ENCODE results near the gene AKR1C1. TPM values are rescaled to one million over a fixed set of nuclear protein-coding genes. Genes with fewer than 3 reads are reported as not detected.

The AKR1C1 gene
- total RNA-seq, 1 experiment from 2014 or later: 0.31 TPM

GRCh38 chr10:4978870-4979269 lies 15.7 kb downstream of the AKR1C1 start:
- no peaks in the 10 kb centered on the region for H3K4me1 ChIP-seq (ENCODE audit: control insufficient read depth, insufficient read depth, low read length)
- no peak overlapping the region for H3K27ac ChIP-seq (ENCODE audit: low read length)
- DNase-seq (ENCODE audit: low read depth, low spot score): no peak
- H3K27me3 ChIP-seq (ENCODE audit: control insufficient read depth, insufficient read depth, low read length): no peaks in the 10 kb centered on the region
- TF ChIP-seq POLR2AphosphoS5 (IDR thresholded peaks at IDR 0.05; ENCODE audit: low read depth, low read length): no peak
- no peaks in the 10 kb centered on the region for H3K36me3 ChIP-seq (ENCODE audit: control insufficient read depth, insufficient read depth, low read length)
- no TSS peak for BruUV-seq (replicated peaks)
- in situ Hi-C loops (cut with HindIII; ENCODE audit: low pct_unique_long_range_greater_than_20kb, low sequenced_read_pairs) (no loop called here), intact Hi-C loops (cut with micrococcal nuclease; ENCODE audit: unreplicated experiment) (no loop called here)
- no peaks in the 10 kb centered on the region for H3K9me3 ChIP-seq (ENCODE audit: control insufficient read depth, insufficient read depth, low read depth, low read length)
- H3K4me3 ChIP-seq (ENCODE audit: low read depth in 2 of 2, low read length in 2 of 2): no peak overlapping the region
- CTCF ChIA-PET: no interaction called here
- no peak for ATAC-seq
- POLR2A ChIA-PET: no interaction called here

- Histone ChIP-seq H3K4me1 (ENCODE audit: control insufficient read depth, insufficient read depth, low read length) (no peaks in the 10 kb centered on the region), H3K9me3 (ENCODE audit: control insufficient read depth, insufficient read depth, low read depth, low read length) (no peaks in the 10 kb centered on the region), H3K4me3 (ENCODE audit: low read depth in 2 of 2, low read length in 2 of 2) (no peak overlapping the region), H3K27ac (ENCODE audit: low read length) (no peak overlapping the region), H3K36me3 (ENCODE audit: control insufficient read depth, insufficient read depth, low read length) (no peaks in the 10 kb centered on the region), H3K27me3 (ENCODE audit: control insufficient read depth, insufficient read depth, low read length) (no peaks in the 10 kb centered on the region)
- DNase-seq (ENCODE audit: low read depth, low spot score): no peak
- CTCF ChIA-PET: no interaction called here
- in situ Hi-C loops (cut with HindIII; ENCODE audit: low pct_unique_long_range_greater_than_20kb, low sequenced_read_pairs): no loop called here
- TF ChIP-seq SIN3A (IDR thresholded peaks at IDR 0.05; ENCODE audit: borderline replicate concordance, insufficient read depth, low read depth, low read length) (no peak), CTCF (IDR thresholded peaks at IDR 0.05) (no peak), REST (IDR thresholded peaks at IDR 0.05; ENCODE audit: insufficient read depth in 1 of 2, low read depth in 2 of 2, low read length in 1 of 2) (no peak), POLR2AphosphoS5 (IDR thresholded peaks at IDR 0.05; ENCODE audit: low read depth, low read length) (no peak), TCF7L2 (IDR thresholded peaks at IDR 0.05; ENCODE audit: low read depth, low read length) (no peak)
- intact Hi-C loops (cut with micrococcal nuclease; ENCODE audit: unreplicated experiment): no loop called here
- POLR2A ChIA-PET: no interaction called here
- no TSS peak for BruUV-seq (replicated peaks)
- ATAC-seq: no peak
Observed at GRCh38 chr10:4980793-4981192, 17.6 kb downstream of the AKR1C1 start.

- BruUV-seq (replicated peaks): no TSS peak
- intact Hi-C loops (cut with micrococcal nuclease; ENCODE audit: unreplicated experiment) (no loop called here), in situ Hi-C loops (cut with HindIII; ENCODE audit: low pct_unique_long_range_greater_than_20kb, low sequenced_read_pairs) (no loop called here)
- Histone ChIP-seq H3K27me3 (ENCODE audit: control insufficient read depth, insufficient read depth, low read length) (no peaks in the 10 kb centered on the region), H3K4me1 (ENCODE audit: control insufficient read depth, insufficient read depth, low read length) (no peaks in the 10 kb centered on the region), H3K27ac (ENCODE audit: low read length) (no peak overlapping the region), H3K4me3 (ENCODE audit: low read depth in 2 of 2, low read length in 2 of 2) (no peak overlapping the region), H3K9me3 (ENCODE audit: control insufficient read depth, insufficient read depth, low read depth, low read length) (no peaks in the 10 kb centered on the region), H3K36me3 (ENCODE audit: control insufficient read depth, insufficient read depth, low read length) (no peaks in the 10 kb centered on the region)
- ChIA-PET POLR2A (no interaction called here), CTCF (no interaction called here)
- TF ChIP-seq REST (IDR thresholded peaks at IDR 0.05; ENCODE audit: insufficient read depth in 1 of 2, low read depth in 2 of 2, low read length in 1 of 2) (no peak), CTCF (IDR thresholded peaks at IDR 0.05) (peak; percentile 66)
- DNase-seq (ENCODE audit: low read depth, low spot score) (no peak), ATAC-seq (no peak)
Observed at GRCh38 chr10:4981722-4982471, 18.7 kb downstream of the AKR1C1 start.

Data from Panc1 (cell line).